K562 (cell line): ENCODE data around the gene SMIM22. TPM values are rescaled to one million over a fixed set of nuclear protein-coding genes. Genes with fewer than 3 reads are reported as not detected.

ENCODE experiments used
- ATAC-seq: fragments of 200-7000 bp; cut with Tn5 transposase; 3 replicates; pipeline ENCODE4 v1.9.1; 2020; ENCODE audit warnings: moderate library complexity
- BruUV-seq: library from RNA; stranded (reverse); fragments of 400-500 nt; replicated peaks from 2 replicates; lab custom pipeline; 2021; lab: Mats Ljungman, UMichigan
- CTCF ChIA-PET: fragments of 300-600 bp; formaldehyde crosslinking; extraction: SDS; loops from one replicate; lab custom pipeline; 2021; ENCODE audit warnings: low intra/inter-chr PET ratio; lab: Yijun Ruan, JAX
- POLR2A ChIA-PET: fragments of 300-600, 350-650 bp; sonication (Branson Sonifier 250); formaldehyde crosslinking; extraction: SDS; loops from one replicate; lab custom pipeline; 2021; ENCODE audit warnings: antibody characterized with exemption, inconsistent platforms; lab: Yijun Ruan, JAX
- DNase-seq, 4 experiments: peaks; one replicate each; pipeline versions ENCODE4 v3.0.0 to v3.0.0-alpha.2; 2011 to 2018; ENCODE audit warnings: low spot score in 3 of 4, mixed read lengths in 3 of 4; ENCODE audit errors: extremely low read depth in 1 of 4
- FAIRE-seq: peaks from 2 replicates; lab custom pipeline; 2011; peaks lifted over from hg19 to GRCh38; lab: Jason Lieb, UNC
- H2AFZ ChIP-seq: 2 replicates; pipeline ENCODE4 v1.6.0; 2011; ENCODE audit warnings: low read depth, low read length, control low read depth, inconsistent platforms
- H3K27ac ChIP-seq: fragments of 200-600 bp; 3 replicates; pipeline ENCODE4 v1.8.0; 2011; ENCODE audit warnings: low read depth, mild to moderate bottlenecking, control low read depth, inconsistent platforms, low read length, moderate library complexity, mixed read lengths; ENCODE audit errors: extremely low read depth
- H3K27me3 ChIP-seq, 2 experiments: fragments of 300-600 bp in 1 of 2; 2 replicates in 1 of 2; 3 replicates in 1 of 2; pipeline versions ENCODE4 v1.6.0 to v1.8.0; 2011; ENCODE audit warnings: inconsistent platforms in 2 of 2, low read length in 2 of 2, mild to moderate bottlenecking in 1 of 2, mixed read lengths in 1 of 2, moderate library complexity in 1 of 2; ENCODE audit not compliant: control insufficient read depth in 2 of 2, insufficient read depth in 2 of 2
- H3K36me3 ChIP-seq: fragments of 300-600 bp; 3 replicates; pipeline ENCODE4 v1.8.0; 2011; ENCODE audit warnings: mild to moderate bottlenecking, low read length, inconsistent platforms; ENCODE audit not compliant: control insufficient read depth, insufficient read depth
- H3K4me1 ChIP-seq, 2 experiments: fragments of 200-600 bp in 1 of 2; replicated peaks in 1 of 2; 2 replicates in 1 of 2; 3 replicates in 1 of 2; pipeline versions ENCODE4 v1.5.1 to v1.8.0; 2011; ENCODE audit warnings: inconsistent platforms in 2 of 2, low read length in 2 of 2, mild to moderate bottlenecking in 1 of 2, mixed read lengths in 1 of 2, moderate library complexity in 1 of 2; ENCODE audit not compliant: control insufficient read depth in 2 of 2, insufficient read depth in 2 of 2
- H3K4me2 ChIP-seq: 2 replicates; pipeline ENCODE4 v1.6.1; 2011; ENCODE audit warnings: low read length, control low read depth, inconsistent platforms, mixed read lengths; ENCODE audit not compliant: insufficient read depth
- H3K4me3 ChIP-seq: fragments of 200-600 bp; sonication (generic), shearing (Covaris generic); 2 replicates; pipeline ENCODE4 v1.5.1; 2016; ENCODE audit warnings: control low read depth, inconsistent platforms
- H3K79me2 ChIP-seq: fragments of 200-600 bp; 3 replicates; pipeline ENCODE4 v1.8.0; 2011; ENCODE audit warnings: low read length, inconsistent platforms; ENCODE audit not compliant: control insufficient read depth, insufficient read depth
- H3K9ac ChIP-seq, 2 experiments: 2 replicates each; pipeline versions ENCODE4 v1.6.0 to v1.6.1; 2011; ENCODE audit warnings: low read depth in 2 of 2, low read length in 2 of 2, control low read depth in 1 of 2, inconsistent platforms in 1 of 2, mild to moderate bottlenecking in 1 of 2, mixed read lengths in 1 of 2; ENCODE audit not compliant: insufficient read depth in 1 of 2
- H3K9me1 ChIP-seq: one replicate; pipeline ENCODE4 v1.6.0; 2011; ENCODE audit warnings: inconsistent platforms, mild to moderate bottlenecking, low read length, moderate library complexity; ENCODE audit not compliant: control insufficient read depth, insufficient read depth
- H3K9me3 ChIP-seq: replicated peaks from 2 replicates; pipeline ENCODE4 v1.5.1; 2011; ENCODE audit warnings: low read depth, low read length, inconsistent platforms; ENCODE audit not compliant: control insufficient read depth, insufficient read depth
- H4K20me1 ChIP-seq: replicated peaks from 2 replicates; pipeline ENCODE4 v1.6.1; 2011; ENCODE audit warnings: low read length, inconsistent platforms, mixed read lengths; ENCODE audit not compliant: control insufficient read depth, insufficient read depth
- MCM2 ChIP-seq: fragments of 450-650 bp; IDR thresholded peaks from 2 replicates; pipeline ENCODE4 v1.6.1; 2017; ENCODE audit warnings: low read depth, mild to moderate bottlenecking
- MTA3 ChIP-seq: fragments of 450-650 bp; formaldehyde crosslinking; IDR thresholded peaks from 2 replicates; pipeline ENCODE4 v1.6.1; 2017; ENCODE audit warnings: mild to moderate bottlenecking, borderline replicate concordance
- PRMT5 ChIP-seq: sonication (generic); formaldehyde crosslinking; IDR thresholded peaks from 2 replicates; pipeline ENCODE4 v1.5.0; 2020; ENCODE audit warnings: missing genetic modification reagents
- RNF219 ChIP-seq: fragments of 250-450 bp; sonication (Bioruptor Pico); IDR thresholded peaks from 2 replicates; pipeline ENCODE4 v1.5.0; 2022; ENCODE audit warnings: mild to moderate bottlenecking
- WGBS: fragments of 100-300 bp; shearing (Covaris generic); methylation state at CpG from one replicate; pipeline ENCODE4 v1.1.6; 2016; ENCODE audit warnings: low coverage, mixed read lengths; ENCODE audit not compliant: insufficient coverage; ENCODE audit errors: missing lambda C conversion rate; 5-methylcytosine and 5-hydroxymethylcytosine counted together
- in situ Hi-C: fragments of 300-500 bp; cut with MboI; formaldehyde crosslinking; loops from 4 replicates; pipeline ENCODE4 v1.15.0; 2018; ENCODE audit warnings: inconsistent platforms, mixed read lengths
- intact Hi-C: fragments of 100-400 bp; cut with micrococcal nuclease; formaldehyde crosslinking; loops from 2 replicates; pipeline ENCODE4 v1.14.2; 2022
- polyA plus RNA-seq, 8 experiments: library from polyadenylated mRNA; depleted of rRNA in 4 of 8; stranded (reverse) in 5 of 8; unstranded in 3 of 8; fragments of >200 nt; fragmentation: Nextera tagmentation in 2 of 8; fragmentation: Illumina TruSeq in 1 of 8; extraction: Ambion mirVana in 2 of 8; extraction: Trizol in 1 of 8; gene quantifications; 2 replicates each; pipeline versions ENCODE4 v1.2.1 to v1.2.3, GENCODE V29; 2011 to 2014; ENCODE audit warnings: inconsistent platforms in 1 of 8, missing spikeins in 1 of 8
- total RNA-seq, 7 experiments: library from RNA; depleted of rRNA in 6 of 7; stranded (reverse); fragments of >200 nt in 6 of 7; fragmentation: Illumina TruSeq in 2 of 7; extraction: Trizol in 2 of 7; gene quantifications; 2 replicates each; pipeline versions ENCODE4 v1.2.1 to v1.2.3, GENCODE V29; 2011 to 2021; ENCODE audit warnings: low replicate concordance in 1 of 7
- TF ChIP-seq, protein P1 (sequence below): sonication (generic); formaldehyde crosslinking; IDR thresholded peaks from 2 replicates; pipeline ENCODE4 v1.8.0; 2022; ENCODE audit warnings: mild to moderate bottlenecking, missing genetic modification reagents
- TF ChIP-seq, protein P2 (sequence below): fragments of 450-650 bp; IDR thresholded peaks from one replicate; pipeline ENCODE4 v1.6.1; 2018; ENCODE audit warnings: mild to moderate bottlenecking, moderate library complexity; ENCODE audit not compliant: partially characterized antibody

The SMIM22 gene
- total and polyA plus RNA-seq, 9 of the 15 experiments (the other 6 are each of a cell fraction or from before 2014, with no cell fraction given) = not detected

- H3K36me3 ChIP-seq = no peaks in the 10 kb centered on the region
- H3K4me2 ChIP-seq = no peak overlapping the region
- no peak overlapping the region for H3K4me3 ChIP-seq
- 74% methylated on average over 10 of the region's 10 CpGs for whole genome bisulfite sequencing
- H4K20me1 ChIP-seq = no peaks in the 10 kb centered on the region
- intact Hi-C loops (no loop called here), in situ Hi-C loops (no loop called here)
- no peak overlapping the region for H2AFZ ChIP-seq
- H3K9me1 ChIP-seq = no peaks in the 10 kb centered on the region
- H3K9me3 ChIP-seq = no peaks in the 10 kb centered on the region
- POLR2A ChIA-PET = interaction anchor here (0.7 kb wide), 1 partner anchor 374 kb away, joined by 3 read pairs; the partner anchor contains the start of gene CORO7
- H3K9ac ChIP-seq = no peak overlapping the region
- H3K79me2 ChIP-seq = no peaks in the 10 kb centered on the region
- FAIRE-seq (no peak), ATAC-seq (no peak), DNase-seq (no peak)
- CTCF ChIA-PET = no interaction called here
- BruUV-seq = no TSS peak
- H3K27me3 ChIP-seq = no peaks in the 10 kb centered on the region
- no peak overlapping the region for H3K27ac ChIP-seq
- TF ChIP-seq, protein P1, sequence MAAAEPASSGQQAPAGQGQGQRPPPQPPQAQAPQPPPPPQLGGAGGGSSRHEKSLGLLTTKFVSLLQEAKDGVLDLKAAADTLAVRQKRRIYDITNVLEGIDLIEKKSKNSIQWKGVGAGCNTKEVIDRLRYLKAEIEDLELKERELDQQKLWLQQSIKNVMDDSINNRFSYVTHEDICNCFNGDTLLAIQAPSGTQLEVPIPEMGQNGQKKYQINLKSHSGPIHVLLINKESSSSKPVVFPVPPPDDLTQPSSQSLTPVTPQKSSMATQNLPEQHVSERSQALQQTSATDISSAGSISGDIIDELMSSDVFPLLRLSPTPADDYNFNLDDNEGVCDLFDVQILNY (CRISPR knock-in tag) = no peak
- TF ChIP-seq PRMT5 (no peak), RNF219 (CRISPR knock-in tag) (no peak), MTA3 (no peak), MCM2 (no peak)
- TF ChIP-seq, protein P2, sequence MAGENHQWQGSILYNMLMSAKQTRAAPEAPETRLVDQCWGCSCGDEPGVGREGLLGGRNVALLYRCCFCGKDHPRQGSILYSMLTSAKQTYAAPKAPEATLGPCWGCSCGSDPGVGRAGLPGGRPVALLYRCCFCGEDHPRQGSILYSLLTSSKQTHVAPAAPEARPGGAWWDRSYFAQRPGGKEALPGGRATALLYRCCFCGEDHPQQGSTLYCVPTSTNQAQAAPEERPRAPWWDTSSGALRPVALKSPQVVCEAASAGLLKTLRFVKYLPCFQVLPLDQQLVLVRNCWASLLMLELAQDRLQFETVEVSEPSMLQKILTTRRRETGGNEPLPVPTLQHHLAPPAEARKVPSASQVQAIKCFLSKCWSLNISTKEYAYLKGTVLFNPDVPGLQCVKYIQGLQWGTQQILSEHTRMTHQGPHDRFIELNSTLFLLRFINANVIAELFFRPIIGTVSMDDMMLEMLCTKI = no peak
- peaks cover 19 to 41% of the 10 kb centered on the region in 2 experiments; a peak in 4 of 5 replicates for H3K4me1 ChIP-seq
Measured at GRCh38 chr16:4790871-4791270, 4.3 kb upstream of the SMIM22 start.
